GM21381 (cell line): ENCODE data around the gene MDM2.

ENCODE experiments used
- ATAC-seq: cut with Tn5 transposase; IDR thresholded peaks from one replicate; pipeline ENCODE4 v1.9.1; 2021; ENCODE audit warnings: mild to moderate bottlenecking, moderate library complexity; ENCODE audit not compliant: unreplicated experiment

MDM2 gene

GRCh38 chr12:68873316-68873715 lies 65.3 kb downstream of the MDM2 start:
- ATAC-seq, result no peak

- ATAC-seq, result no peak
These were observed 68.5 kb downstream of the MDM2 start for GRCh38 chr12:68876461-68876860.

GRCh38 chr12:68877583-68877982 lies 69.6 kb downstream of the MDM2 start:
- no peak for ATAC-seq

- ATAC-seq, result no peak
These were observed 70.3 kb downstream of the MDM2 start for GRCh38 chr12:68878283-68878682.

GRCh38 chr12:68878846-68879245 lies 70.9 kb downstream of the MDM2 start:
- no peak for ATAC-seq

- no peak for ATAC-seq
These were observed 72.8 kb downstream of the MDM2 start for GRCh38 chr12:68880660-68881325.

GRCh38 chr12:68882251-68882964 lies 74.4 kb downstream of the MDM2 start:
- no peak for ATAC-seq

GRCh38 chr12:68883151-68883550 lies 75.2 kb downstream of the MDM2 start:
- ATAC-seq, result no peak

- no peak for ATAC-seq
These were observed 76.3 kb downstream of the MDM2 start for GRCh38 chr12:68884251-68884650.

GRCh38 chr12:68885381-68885780 lies 77.4 kb downstream of the MDM2 start:
- ATAC-seq, result no peak

GRCh38 chr12:68886636-68887572 lies 78.9 kb downstream of the MDM2 start:
- no peak for ATAC-seq

- ATAC-seq, result no peak
These were observed 79.7 kb downstream of the MDM2 start for GRCh38 chr12:68887641-68888040.

GRCh38 chr12:68888243-68888642 lies 80.3 kb downstream of the MDM2 start:
- ATAC-seq, result no peak

GRCh38 chr12:68890701-68891113 lies 82.7 kb downstream of the MDM2 start:
- no peak for ATAC-seq

- no peak for ATAC-seq
These were observed 83.2 kb downstream of the MDM2 start for GRCh38 chr12:68891141-68891540.

- no peak for ATAC-seq
These were observed 85.2 kb downstream of the MDM2 start for GRCh38 chr12:68893201-68893600.

GRCh38 chr12:68893741-68894140 lies 85.8 kb downstream of the MDM2 start:
- ATAC-seq, result no peak

- ATAC-seq, result no peak
These were observed 86.4 kb downstream of the MDM2 start for GRCh38 chr12:68894276-68894855.

- no peak for ATAC-seq
These were observed 89.0 kb downstream of the MDM2 start for GRCh38 chr12:68896881-68897540.

- no peak for ATAC-seq
These were observed 91.3 kb downstream of the MDM2 start for GRCh38 chr12:68899251-68899771.
